Measurements from ENCODE around the gene HS3ST6. TPM values are rescaled to one million over a fixed set of nuclear protein-coding genes. Genes with fewer than 3 reads are reported as not detected.
A peak's percentile ranks its signal among the peaks of the same experiment; 100 is the strongest.

Gene HS3ST6
- total and polyA plus RNA-seq, 2 of the 13 experiments (the other 11 are each of a cell fraction or from before 2014, with no cell fraction given) = not detected

DNA sequence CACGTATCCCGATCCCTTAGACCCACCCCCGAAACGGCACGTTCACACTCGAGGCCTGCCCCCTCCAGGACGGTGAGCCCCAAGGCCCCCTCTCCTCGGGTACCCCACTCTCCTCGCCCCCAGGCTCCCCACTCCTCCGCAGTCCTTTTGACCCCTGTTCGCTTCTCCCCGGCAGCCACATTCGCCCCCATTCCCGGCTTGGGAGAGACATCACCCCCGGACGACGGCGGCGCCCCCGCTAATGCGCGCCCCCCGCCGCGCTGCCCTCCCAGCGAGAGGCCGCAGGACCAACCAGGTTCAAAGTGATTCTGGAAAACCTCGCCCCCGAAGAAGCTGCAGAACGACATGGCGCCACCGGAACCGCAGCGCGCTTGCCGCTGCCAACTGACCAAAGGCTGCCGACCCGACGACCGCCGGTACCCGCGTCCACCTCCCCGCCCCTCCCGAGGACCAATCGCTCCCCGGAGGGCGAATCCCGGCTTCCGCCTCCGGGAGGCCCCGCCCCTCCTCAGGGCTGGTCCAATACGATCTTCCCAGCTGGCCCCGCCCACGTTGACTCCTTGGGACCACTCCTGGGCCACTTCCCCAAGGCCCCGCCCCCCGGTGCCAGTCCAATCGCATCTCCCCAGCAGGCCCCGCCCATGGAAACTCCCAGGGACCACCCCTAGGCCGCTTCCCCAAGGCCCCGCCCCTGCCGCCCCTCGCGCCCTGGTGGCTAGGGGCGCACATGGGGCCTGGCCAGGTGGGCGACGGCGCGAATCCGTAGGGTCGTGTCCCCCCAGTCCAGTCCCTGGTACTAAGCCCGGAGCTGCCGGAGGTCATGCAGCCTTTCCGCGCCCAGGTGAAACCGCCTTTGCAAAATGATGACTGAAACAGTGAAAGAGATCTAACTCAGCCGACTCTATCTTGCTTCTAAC is 24.9 kb upstream of the HS3ST6 start, which contains the start of gene MSRB1 (continued):
- TF ChIP-seq, protein P1, sequence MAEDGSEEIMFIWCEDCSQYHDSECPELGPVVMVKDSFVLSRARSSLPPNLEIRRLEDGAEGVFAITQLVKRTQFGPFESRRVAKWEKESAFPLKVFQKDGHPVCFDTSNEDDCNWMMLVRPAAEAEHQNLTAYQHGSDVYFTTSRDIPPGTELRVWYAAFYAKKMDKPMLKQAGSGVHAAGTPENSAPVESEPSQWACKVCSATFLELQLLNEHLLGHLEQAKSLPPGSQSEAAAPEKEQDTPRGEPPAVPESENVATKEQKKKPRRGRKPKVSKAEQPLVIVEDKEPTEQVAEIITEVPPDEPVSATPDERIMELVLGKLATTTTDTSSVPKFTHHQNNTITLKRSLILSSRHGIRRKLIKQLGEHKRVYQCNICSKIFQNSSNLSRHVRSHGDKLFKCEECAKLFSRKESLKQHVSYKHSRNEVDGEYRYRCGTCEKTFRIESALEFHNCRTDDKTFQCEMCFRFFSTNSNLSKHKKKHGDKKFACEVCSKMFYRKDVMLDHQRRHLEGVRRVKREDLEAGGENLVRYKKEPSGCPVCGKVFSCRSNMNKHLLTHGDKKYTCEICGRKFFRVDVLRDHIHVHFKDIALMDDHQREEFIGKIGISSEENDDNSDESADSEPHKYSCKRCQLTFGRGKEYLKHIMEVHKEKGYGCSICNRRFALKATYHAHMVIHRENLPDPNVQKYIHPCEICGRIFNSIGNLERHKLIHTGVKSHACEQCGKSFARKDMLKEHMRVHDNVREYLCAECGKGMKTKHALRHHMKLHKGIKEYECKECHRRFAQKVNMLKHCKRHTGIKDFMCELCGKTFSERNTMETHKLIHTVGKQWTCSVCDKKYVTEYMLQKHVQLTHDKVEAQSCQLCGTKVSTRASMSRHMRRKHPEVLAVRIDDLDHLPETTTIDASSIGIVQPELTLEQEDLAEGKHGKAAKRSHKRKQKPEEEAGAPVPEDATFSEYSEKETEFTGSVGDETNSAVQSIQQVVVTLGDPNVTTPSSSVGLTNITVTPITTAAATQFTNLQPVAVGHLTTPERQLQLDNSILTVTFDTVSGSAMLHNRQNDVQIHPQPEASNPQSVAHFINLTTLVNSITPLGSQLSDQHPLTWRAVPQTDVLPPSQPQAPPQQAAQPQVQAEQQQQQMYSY (CRISPR knock-in tag; IDR thresholded peaks at IDR 0.05) = no peak
- TF ChIP-seq ATM (IDR thresholded peaks at IDR 0.05; ENCODE audit: borderline replicate concordance) = no peak
- TF ChIP-seq KDM5A (IDR thresholded peaks at IDR 0.05; ENCODE audit: borderline replicate concordance, low read length) = no peak
- no peak for TF ChIP-seq IRX3 (CRISPR knock-in tag; IDR thresholded peaks at IDR 0.05; ENCODE audit: borderline replicate concordance, low read depth)
- TF ChIP-seq, protein P2, sequence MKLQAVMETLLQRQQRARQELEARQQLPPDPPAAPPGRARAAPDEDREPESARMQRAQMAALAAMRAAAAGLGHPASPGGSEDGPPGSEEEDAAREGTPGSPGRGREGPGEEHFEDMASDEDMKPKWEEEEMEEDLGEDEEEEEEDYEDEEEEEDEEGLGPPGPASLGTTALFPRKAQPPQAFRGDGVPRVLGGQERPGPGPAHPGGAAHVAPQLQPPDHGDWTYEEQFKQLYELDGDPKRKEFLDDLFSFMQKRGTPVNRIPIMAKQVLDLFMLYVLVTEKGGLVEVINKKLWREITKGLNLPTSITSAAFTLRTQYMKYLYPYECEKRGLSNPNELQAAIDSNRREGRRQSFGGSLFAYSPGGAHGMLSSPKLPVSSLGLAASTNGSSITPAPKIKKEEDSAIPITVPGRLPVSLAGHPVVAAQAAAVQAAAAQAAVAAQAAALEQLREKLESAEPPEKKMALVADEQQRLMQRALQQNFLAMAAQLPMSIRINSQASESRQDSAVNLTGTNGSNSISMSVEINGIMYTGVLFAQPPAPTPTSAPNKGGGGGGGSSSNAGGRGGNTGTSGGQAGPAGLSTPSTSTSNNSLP (IDR thresholded peaks at IDR 0.05; ENCODE audit: low read depth, low read length) = no peak
- peak; percentile 94 for TF ChIP-seq POLR2AphosphoS5 (IDR thresholded peaks at IDR 0.05; ENCODE audit: low read depth, low read length)
- TF ChIP-seq RBM22 (optimal IDR thresholded peaks at IDR 0.05; ENCODE audit: low read length) = no peak
- no peak for TF ChIP-seq PCBP2 (optimal IDR thresholded peaks at IDR 0.05; ENCODE audit: low read depth, low read length, poor library complexity, severe bottlenecking)
- no peak for TF ChIP-seq ZNF331 (CRISPR knock-in tag; IDR thresholded peaks at IDR 0.05)
- TF ChIP-seq HNRNPK (IDR thresholded peaks at IDR 0.05; ENCODE audit: low read depth, low read length, poor library complexity, severe bottlenecking) = peak; percentile 25
- no peak for TF ChIP-seq IKZF1 (IDR thresholded peaks at IDR 0.05)
- TF ChIP-seq, protein P3, sequence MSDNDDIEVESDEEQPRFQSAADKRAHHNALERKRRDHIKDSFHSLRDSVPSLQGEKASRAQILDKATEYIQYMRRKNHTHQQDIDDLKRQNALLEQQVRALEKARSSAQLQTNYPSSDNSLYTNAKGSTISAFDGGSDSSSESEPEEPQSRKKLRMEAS (IDR thresholded peaks at IDR 0.05) = peak; percentile 92
- TF ChIP-seq, protein P4, sequence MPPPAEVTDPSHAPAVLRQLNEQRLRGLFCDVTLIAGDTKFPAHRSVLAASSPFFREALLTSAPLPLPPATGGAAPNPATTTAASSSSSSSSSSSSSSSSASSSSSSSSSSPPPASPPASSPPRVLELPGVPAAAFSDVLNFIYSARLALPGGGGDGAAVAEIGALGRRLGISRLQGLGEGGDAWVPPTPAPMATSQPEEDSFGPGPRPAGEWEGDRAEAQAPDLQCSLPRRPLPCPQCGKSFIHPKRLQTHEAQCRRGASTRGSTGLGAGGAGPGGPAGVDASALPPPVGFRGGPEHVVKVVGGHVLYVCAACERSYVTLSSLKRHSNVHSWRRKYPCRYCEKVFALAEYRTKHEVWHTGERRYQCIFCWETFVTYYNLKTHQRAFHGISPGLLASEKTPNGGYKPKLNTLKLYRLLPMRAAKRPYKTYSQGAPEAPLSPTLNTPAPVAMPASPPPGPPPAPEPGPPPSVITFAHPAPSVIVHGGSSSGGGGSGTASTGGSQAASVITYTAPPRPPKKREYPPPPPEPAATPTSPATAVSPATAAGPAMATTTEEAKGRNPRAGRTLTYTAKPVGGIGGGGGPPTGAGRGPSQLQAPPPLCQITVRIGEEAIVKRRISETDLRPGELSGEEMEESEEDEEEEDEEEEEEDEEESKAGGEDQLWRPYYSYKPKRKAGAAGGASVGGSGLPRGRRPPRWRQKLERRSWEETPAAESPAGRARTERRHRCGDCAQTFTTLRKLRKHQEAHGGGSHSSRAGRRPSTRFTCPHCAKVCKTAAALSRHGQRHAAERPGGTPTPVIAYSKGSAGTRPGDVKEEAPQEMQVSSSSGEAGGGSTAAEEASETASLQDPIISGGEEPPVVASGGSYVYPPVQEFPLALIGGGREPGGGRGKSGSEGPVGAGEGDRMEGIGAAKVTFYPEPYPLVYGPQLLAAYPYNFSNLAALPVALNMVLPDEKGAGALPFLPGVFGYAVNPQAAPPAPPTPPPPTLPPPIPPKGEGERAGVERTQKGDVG (CRISPR knock-in tag; IDR thresholded peaks at IDR 0.05; ENCODE audit: borderline replicate concordance) = no peak
- no peak for TF ChIP-seq ZNF354B (CRISPR knock-in tag; IDR thresholded peaks at IDR 0.05)
- peak; percentile 82 for TF ChIP-seq SP2 (CRISPR knock-in tag; IDR thresholded peaks at IDR 0.05)
- TF ChIP-seq, protein P5, sequence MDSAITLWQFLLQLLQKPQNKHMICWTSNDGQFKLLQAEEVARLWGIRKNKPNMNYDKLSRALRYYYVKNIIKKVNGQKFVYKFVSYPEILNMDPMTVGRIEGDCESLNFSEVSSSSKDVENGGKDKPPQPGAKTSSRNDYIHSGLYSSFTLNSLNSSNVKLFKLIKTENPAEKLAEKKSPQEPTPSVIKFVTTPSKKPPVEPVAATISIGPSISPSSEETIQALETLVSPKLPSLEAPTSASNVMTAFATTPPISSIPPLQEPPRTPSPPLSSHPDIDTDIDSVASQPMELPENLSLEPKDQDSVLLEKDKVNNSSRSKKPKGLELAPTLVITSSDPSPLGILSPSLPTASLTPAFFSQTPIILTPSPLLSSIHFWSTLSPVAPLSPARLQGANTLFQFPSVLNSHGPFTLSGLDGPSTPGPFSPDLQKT (CRISPR knock-in tag; IDR thresholded peaks at IDR 0.05; ENCODE audit: borderline replicate concordance) = no peak
- no peak for TF ChIP-seq SIX4 (CRISPR knock-in tag; IDR thresholded peaks at IDR 0.05)
- TF ChIP-seq SAFB2 (CRISPR knock-in tag; IDR thresholded peaks at IDR 0.05; ENCODE audit: borderline replicate concordance, low read depth) = peak; percentile 77; the same call in 1 of the 2 replicates
